GM19438 (cell line): ENCODE measurements around the gene IFT20.
A peak's percentile ranks its signal among the peaks of the same experiment; 100 is the strongest.
"Not testable (repeated sequence)": the region's sequence is repeated elsewhere in the genome, so short reads cannot be mapped to it uniquely, and the experiment has no call there.

ENCODE experiments used
- ATAC-seq: cut with Tn5 transposase; IDR thresholded peaks from one replicate; pipeline ENCODE4 v1.9.1; 2021; ENCODE audit warnings: low read depth; ENCODE audit not compliant: unreplicated experiment

The IFT20 gene

DNA sequence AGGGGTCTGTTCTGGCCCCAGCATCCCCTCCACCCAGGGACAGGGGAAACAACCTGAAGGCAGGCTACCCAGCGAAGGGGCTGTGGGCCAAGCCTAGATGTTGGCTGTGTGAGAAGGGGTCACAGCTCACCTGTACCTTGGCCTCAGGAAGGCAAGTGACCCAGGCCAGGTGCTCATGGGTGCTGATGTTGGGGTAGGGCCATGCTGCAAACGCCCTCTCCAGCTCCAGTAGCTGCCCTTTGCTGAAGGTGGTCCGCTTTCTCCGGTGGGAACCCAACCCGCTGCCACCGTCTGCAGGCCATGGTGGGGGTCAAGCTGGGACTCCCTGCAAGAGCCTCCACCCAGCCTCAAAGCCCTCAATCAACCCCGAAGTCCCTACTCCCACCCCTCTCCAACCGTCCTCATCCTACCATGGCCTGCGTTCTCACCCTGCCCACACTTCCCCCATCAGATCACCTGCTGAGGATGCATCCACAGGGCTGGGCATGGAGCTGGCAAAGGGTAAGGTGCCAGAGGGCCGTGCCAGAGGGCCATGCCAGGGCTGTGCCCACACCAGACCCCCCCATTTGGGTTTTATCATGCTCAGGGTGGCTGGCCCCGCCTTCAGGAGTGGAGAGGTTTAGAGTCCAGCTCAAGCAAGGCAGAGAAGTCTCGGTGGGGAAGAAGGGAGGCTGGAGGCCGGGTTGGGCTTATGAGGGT lies 29.5 kb upstream of the IFT20 start, which contains the start of gene SEBOX:
Gene SEBOX (minus strand): TSS at position 535 of the 699 bp plus-strand sequence. CDS start 48 bp downstream, at position 487.
- ATAC-seq: no peak

- ATAC-seq: no peak
Measured at GRCh38 chr17:28363776-28364650, 28.7 kb upstream of the IFT20 start.

DNA sequence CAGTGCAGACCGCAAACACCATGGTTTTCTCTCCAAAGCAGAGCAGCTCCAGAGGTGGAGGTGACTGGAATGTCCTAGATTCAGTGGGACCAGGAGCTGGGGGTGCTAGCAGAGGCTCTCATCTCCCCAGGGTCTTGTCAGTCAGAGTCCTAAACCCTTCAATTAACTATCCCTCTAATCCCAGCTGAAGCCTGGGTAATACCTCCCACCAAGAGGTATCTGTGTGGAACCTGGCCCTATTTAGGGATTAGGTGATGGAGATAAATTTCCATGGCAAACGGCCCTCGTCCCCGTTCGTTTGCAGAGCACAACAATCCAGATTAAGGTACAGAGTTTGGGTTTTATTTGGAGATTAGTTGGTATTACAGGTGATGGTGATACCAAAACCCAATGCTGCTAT lies 27.9 kb upstream of the IFT20 start:
- no peak for ATAC-seq

GRCh38 chr17:28357901-28358197 lies 22.6 kb upstream of the IFT20 start:
- ATAC-seq: no peak

GRCh38 chr17:28357061-28357900 lies 22.0 kb upstream of the IFT20 start, which contains the start of gene POLDIP2:
Gene POLDIP2 (minus strand): TSS chr17:28357527. CDS start chr17:28357448, 79 bp downstream.
- ATAC-seq: peak; percentile 98

- no peak for ATAC-seq
Measured at GRCh38 chr17:28350271-28350670, 15.0 kb upstream of the IFT20 start.

- ATAC-seq: no peak
Measured at GRCh38 chr17:28348979-28349378, 13.7 kb upstream of the IFT20 start.

GRCh38 chr17:28347261-28347891 lies 12.1 kb upstream of the IFT20 start:
- ATAC-seq: no peak

DNA sequence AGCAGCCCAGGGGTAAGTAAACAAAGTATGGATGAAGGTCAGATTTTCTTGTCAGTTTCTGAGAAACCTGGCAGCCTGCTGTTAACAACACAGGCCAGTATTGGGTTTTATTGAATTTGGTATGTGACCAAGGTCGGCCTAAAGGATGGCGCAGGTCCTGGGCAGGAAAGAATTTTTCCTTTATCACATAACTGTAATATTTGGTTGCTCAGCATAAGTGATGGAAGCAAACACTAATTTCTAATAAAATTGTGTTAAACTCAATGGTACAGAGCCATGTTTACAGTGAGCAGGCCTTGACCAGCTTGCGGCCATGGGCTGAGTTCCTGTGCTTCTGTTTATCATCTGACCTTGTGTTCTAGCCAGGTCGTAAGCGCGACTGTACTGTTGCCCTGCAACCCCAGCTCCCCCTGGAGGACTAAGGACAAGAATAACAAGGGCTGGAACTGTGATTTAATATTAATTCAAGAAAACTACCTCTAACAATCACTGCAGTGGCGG lies 11.5 kb upstream of the IFT20 start:
- no peak for ATAC-seq

GRCh38 chr17:28346199-28346580 lies 10.9 kb upstream of the IFT20 start:
- no peak for ATAC-seq

DNA sequence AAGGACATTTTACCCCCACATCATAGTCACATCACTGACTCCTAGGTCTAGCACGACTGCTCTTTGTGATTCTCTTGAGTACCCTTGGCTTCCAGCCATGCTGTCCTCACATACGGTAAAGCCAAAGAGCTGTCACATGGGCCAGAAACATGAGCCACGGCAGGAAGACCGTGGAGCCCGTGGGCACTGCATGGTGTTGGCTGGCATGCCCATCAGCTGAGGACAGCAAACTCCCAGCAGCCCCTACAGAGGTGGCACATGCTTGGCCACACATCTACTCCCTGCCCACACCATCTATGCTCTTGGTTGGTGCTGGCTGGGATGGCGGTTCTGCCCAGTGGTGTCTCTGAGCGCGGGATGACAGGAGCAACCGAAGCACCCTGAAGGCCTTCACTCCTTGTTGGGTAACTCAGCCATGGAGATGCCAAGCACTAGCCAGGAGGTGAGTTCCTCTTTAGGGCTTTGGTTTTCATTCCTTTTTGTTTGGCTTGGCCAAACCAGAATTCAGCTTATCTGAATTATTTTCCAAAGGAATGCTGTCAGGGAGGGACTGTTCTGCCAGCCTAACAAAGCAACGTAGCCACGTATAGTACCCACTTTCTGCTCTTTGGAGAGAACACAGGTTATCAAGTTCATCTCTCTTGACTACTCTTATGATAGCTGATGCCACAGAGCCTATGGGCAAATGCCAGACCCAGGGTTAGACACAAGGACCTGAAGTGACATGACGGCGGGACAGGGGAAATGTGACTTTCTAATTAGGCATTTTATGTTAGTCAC lies 10.3 kb upstream of the IFT20 start:
- no peak for ATAC-seq

- ATAC-seq: no peak
Measured at GRCh38 chr17:28344435-28344901, 9.2 kb upstream of the IFT20 start.

DNA sequence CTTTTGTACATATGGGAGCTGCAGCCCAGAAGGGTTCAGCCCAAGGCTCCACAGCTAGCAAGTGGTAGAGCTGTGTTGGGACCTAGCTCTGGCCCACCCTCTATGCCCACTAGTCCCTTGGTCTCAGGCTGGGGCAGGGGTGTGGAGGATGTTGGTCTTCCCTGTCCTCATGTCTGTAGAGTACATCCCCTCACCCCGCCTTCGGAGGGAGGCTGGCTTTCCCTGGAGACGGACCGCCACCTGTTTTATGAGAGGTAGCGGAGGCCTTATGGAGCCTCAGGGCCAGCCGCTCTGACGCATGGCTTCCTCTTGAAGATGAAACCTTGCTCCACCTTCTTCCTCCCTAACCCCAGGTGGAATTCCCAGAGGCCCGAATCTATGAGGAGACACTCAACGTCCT lies 8.7 kb upstream of the IFT20 start:
- no peak for ATAC-seq

GRCh38 chr17:28343491-28343932 lies 8.2 kb upstream of the IFT20 start:
- no peak for ATAC-seq

GRCh38 chr17:28342313-28342712 lies 7.0 kb upstream of the IFT20 start:
- ATAC-seq: no peak

DNA sequence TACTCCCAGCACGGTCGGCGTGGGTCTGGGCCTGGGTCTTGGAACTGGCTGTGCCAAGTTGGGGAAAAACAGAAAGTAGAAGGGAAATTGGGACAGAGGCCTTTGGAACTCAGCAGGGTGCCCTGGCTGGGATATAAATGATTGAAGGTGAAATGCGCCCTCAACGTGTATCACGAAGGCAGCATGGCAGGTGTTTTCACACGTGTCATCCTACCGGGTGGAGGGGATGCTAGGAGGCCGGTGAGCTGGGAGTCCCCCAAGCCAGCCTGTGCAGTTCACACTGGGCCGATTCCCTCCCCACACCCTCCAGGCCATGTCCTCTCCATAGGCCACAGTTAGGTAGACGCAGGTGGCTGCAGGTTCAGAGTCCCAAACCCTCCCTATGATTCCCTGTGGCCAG lies 6.2 kb upstream of the IFT20 start:
- ATAC-seq: no peak

DNA sequence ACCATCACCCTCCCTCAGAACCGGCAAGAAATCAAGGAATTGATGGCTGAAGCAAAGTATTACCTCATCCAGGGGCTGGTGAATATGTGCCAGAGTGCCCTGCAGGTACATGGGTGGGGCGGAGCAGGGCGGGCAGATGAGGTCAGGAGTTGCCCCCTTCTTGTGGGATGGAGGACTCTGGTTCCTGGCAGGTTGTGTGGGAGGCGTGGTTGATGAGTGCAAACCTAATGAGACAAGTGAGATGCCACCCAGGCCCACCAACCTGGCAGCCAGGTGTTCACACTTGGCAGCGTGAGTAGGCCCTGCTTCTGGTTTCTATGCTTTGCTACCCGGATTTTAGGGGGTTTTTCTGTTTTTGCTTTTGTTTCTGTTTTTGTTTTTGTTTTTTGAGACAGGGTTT lies 5.1 kb upstream of the IFT20 start:
- ATAC-seq: no peak

DNA sequence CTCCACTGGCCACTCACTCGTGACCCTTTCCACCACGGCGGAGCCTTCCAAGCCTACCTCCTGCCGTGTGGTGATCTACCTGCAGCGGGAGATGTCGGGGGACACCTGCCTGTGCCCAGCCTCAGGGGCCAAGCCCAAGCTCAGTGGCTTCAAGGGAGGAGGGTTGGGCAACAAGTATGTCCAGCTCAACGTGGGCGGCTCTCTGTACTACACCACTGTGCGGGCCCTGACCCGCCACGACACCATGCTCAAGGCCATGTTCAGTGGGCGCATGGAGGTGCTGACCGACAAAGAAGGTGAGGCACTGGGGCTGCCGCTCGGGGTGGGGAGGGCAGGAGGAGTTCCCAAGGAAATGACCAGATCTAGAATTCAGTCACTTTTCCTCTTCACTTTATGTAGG lies 4.2 kb upstream of the IFT20 start:
- ATAC-seq: no peak

DNA sequence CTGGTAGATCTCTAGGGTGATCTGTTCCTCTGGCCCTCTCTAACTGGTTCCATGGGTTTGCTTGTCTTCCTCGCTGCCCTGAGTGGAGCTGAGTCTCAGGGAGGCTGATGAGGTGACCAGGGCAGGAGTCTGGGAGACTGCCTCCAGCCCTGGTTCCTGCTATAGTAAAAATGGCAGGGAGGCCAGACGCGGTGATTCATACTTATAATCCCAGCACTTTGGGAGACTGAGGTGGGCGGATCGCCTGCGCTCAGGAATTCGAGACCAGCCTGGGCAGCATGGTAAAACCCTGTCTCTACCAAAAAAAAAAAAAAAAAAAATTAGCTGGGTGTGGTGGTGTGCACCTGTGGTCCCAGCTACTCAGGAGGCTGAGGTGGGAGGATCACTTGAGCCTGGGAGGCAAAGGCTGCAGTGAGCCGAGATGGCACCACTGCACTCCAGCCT lies 3.5 kb upstream of the IFT20 start:
- ATAC-seq: not testable (repeated sequence)
